Measurements from ENCODE around the gene NOC3L. TPM values are rescaled to one million over a fixed set of nuclear protein-coding genes. Genes with fewer than 3 reads are reported as not detected.

Gene NOC3L
- total and polyA plus RNA-seq, 2 of the 4 experiments (the other 2 are of a cell fraction): 11.9 to 26.5 TPM

DNA sequence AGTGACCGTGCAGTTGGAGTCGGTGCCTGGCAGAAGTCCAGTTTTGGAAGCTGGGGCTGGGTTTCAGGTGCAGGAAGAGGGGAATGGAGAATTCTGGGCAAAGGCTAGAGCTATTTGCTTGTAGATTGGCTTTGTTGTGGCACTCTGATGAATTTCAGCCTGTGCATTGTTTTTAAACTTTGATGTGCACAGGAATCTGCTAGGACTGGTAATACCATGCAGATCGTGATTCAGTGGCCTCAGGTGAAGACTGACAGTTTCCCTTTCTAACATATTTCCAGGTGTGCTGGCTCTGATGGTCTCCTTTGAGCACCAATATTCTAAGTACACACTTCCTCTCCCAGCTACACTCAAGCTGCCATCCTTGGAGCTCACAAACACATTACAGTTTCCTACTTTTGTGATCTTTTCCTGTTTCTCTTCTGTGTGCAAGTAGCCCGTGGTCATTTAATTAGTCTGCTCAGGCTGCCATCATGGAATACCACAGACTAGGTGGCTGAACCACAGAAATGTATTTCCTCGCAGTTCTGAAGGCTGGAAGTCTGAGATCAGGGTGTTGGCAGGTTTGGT lies 55.6 kb downstream of the NOC3L start:
- H2AFZ ChIP-seq (replicated peaks; ENCODE audit: low read length, poor library complexity): no peak overlapping the region
- H2BK20ac ChIP-seq (ENCODE audit: low read depth, low read length): no peak overlapping the region
- no peak overlapping the region for H4K5ac ChIP-seq (ENCODE audit: low read depth, low read length)
- H3K36me3 ChIP-seq (ENCODE audit: control insufficient read depth, insufficient read depth, low read length): no peaks in the 10 kb centered on the region
- no peak overlapping the region for H2AK5ac ChIP-seq (ENCODE audit: low read depth, low read length)
- ATAC-seq (ENCODE audit: low read depth) (no peak), DNase-seq (no peak)
- BruUV-seq (replicated peaks): no TSS peak
- H3K4ac ChIP-seq (ENCODE audit: low read depth, low read length): no peak overlapping the region
- no peaks in the 10 kb centered on the region for H3K9me1 ChIP-seq (ENCODE audit: insufficient read depth, low read length)
- H3K4me2 ChIP-seq (ENCODE audit: low read depth, low read length): no peak overlapping the region
- intact Hi-C loops (cut with micrococcal nuclease) (no loop called here), in situ Hi-C loops (cut with MboI; ENCODE audit: low sequenced_read_pairs) (no loop called here), dilution Hi-C loops (cut with HindIII; ENCODE audit: low sequenced_read_pairs, unreplicated experiment) (no loop called here)
- H4K91ac ChIP-seq (ENCODE audit: insufficient read depth, low read depth, low read length): no peak overlapping the region
- no peaks in the 10 kb centered on the region for H3K4me1 ChIP-seq (ENCODE audit: control insufficient read depth, insufficient read depth, low read length)
- H2BK15ac ChIP-seq (ENCODE audit: low read depth, low read length): no peak overlapping the region
- H2AK9ac ChIP-seq (replicated peaks; ENCODE audit: low read depth, low read length, poor library complexity): no peak overlapping the region
- H2BK120ac ChIP-seq (ENCODE audit: low read depth, low read length): no peak overlapping the region
- no peak overlapping the region for H3K18ac ChIP-seq (ENCODE audit: low read depth, low read length)
- no peak overlapping the region for H4K8ac ChIP-seq (ENCODE audit: low read depth in 2 of 2, low read length in 2 of 2)
- 80% methylated on average over 2 of the region's 5 CpGs; no CpG with 5 or more reads in 1 of the 2 experiments for WGBS, 2 experiments (ENCODE audit: extremely low coverage in 2 of 2, insufficient read length in 1 of 2)
- no peaks in the 10 kb centered on the region for H3K9me3 ChIP-seq (ENCODE audit: control insufficient read depth, insufficient read depth, low read length)
- no peak overlapping the region for H3K27ac ChIP-seq (ENCODE audit: insufficient read depth, low read length)
- TF ChIP-seq CEBPB (IDR thresholded peaks at IDR 0.05; ENCODE audit: low read depth, low read length) (no peak), RFX5 (IDR thresholded peaks at IDR 0.05; ENCODE audit: low read depth, low read length) (no peak), CTCF (conservative IDR thresholded peaks at IDR 0.05; ENCODE audit: low read depth, low read length) (no peak), MXI1 (IDR thresholded peaks at IDR 0.05; ENCODE audit: borderline replicate concordance, low read depth, low read length) (no peak), NFE2L2 (IDR thresholded peaks at IDR 0.05; ENCODE audit: low read depth, low read length) (no peak), MAFK (IDR thresholded peaks at IDR 0.05; ENCODE audit: low read depth, low read length) (no peak), CHD1 (IDR thresholded peaks at IDR 0.05; ENCODE audit: low read depth, low read length) (no peak), RCOR1 (IDR thresholded peaks at IDR 0.05; ENCODE audit: insufficient replicate concordance, low read length) (no peak), FOS (IDR thresholded peaks at IDR 0.05; ENCODE audit: low read depth, low read length) (no peak), SMC3 (IDR thresholded peaks at IDR 0.05; ENCODE audit: low read depth, low read length) (no peak), RAD21 (IDR thresholded peaks at IDR 0.05; ENCODE audit: low read length) (no peak), POLR2A (IDR thresholded peaks at IDR 0.05; ENCODE audit: low read depth, low read length) (no peak), BHLHE40 (IDR thresholded peaks at IDR 0.05; ENCODE audit: low read depth, low read length) (no peak), MAZ (IDR thresholded peaks at IDR 0.05; ENCODE audit: borderline replicate concordance, low read depth, low read length) (no peak)
- TF ChIP-seq, protein P1, sequence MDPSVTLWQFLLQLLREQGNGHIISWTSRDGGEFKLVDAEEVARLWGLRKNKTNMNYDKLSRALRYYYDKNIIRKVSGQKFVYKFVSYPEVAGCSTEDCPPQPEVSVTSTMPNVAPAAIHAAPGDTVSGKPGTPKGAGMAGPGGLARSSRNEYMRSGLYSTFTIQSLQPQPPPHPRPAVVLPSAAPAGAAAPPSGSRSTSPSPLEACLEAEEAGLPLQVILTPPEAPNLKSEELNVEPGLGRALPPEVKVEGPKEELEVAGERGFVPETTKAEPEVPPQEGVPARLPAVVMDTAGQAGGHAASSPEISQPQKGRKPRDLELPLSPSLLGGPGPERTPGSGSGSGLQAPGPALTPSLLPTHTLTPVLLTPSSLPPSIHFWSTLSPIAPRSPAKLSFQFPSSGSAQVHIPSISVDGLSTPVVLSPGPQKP (IDR thresholded peaks at IDR 0.05; ENCODE audit: borderline replicate concordance, low read depth, low read length): no peak
- TF ChIP-seq, protein P2, sequence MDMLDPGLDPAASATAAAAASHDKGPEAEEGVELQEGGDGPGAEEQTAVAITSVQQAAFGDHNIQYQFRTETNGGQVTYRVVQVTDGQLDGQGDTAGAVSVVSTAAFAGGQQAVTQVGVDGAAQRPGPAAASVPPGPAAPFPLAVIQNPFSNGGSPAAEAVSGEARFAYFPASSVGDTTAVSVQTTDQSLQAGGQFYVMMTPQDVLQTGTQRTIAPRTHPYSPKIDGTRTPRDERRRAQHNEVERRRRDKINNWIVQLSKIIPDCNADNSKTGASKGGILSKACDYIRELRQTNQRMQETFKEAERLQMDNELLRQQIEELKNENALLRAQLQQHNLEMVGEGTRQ (IDR thresholded peaks at IDR 0.05; ENCODE audit: low read depth, low read length): no peak
- H3K4me3 ChIP-seq (ENCODE audit: insufficient read depth, low read depth, low read length): no peak overlapping the region
- H3K23ac ChIP-seq (ENCODE audit: low read depth, low read length): no peak overlapping the region
- H3K56ac ChIP-seq (ENCODE audit: extremely low read depth, insufficient read depth, low read length): no peak overlapping the region
- H3K79me1 ChIP-seq (ENCODE audit: low read depth in 1 of 2, low read length in 2 of 2): no peaks in the 10 kb centered on the region
- no peak overlapping the region for H2BK5ac ChIP-seq (ENCODE audit: low read depth, low read length, poor library complexity, severe bottlenecking)
- ChIA-PET CTCF (no interaction called here), POLR2A (ENCODE audit: unreplicated experiment) (no interaction called here)
- no peak overlapping the region for H3K9ac ChIP-seq (ENCODE audit: low read depth, low read length)
- no peaks in the 10 kb centered on the region for H4K20me1 ChIP-seq (ENCODE audit: insufficient read depth, low read length)
- H3K14ac ChIP-seq (replicated peaks; ENCODE audit: low read depth, low read length): no peak overlapping the region
- 0 out of 2 replicates have a peak, but pooled peaks cover 5% of the 10 kb centered on the region for H3K27me3 ChIP-seq (ENCODE audit: control insufficient read depth, insufficient read depth, low read length)
